Mesenteric fat pad (tissue), 1 donor: ENCODE data around the gene MYH11. TPM values are rescaled to one million over a fixed set of nuclear protein-coding genes. Genes with fewer than 3 reads are reported as not detected.
"Not testable (repeated sequence)": the region's sequence is repeated elsewhere in the genome, so short reads cannot be mapped to it uniquely, and the experiment has no call there.

Experiments used
- DNase-seq: peaks from one replicate; pipeline ENCODE4 v3.0.0-alpha.2; 2020; ENCODE audit warnings: low spot score
- total RNA-seq: library from RNA; stranded (reverse); fragmentation: NEBNext Ultra II Directional; extraction: Animal tissue kit (Norgen Biotek cat#: 25700); gene quantifications from one replicate; pipeline ENCODE4 v1.2.1, GENCODE V29; 2021
- donor health status: DM: yes; HTN: yes; CAD: no.

MYH11 gene
- total RNA-seq, 1 donor from 2014 or later: 53.5 TPM

DNA sequence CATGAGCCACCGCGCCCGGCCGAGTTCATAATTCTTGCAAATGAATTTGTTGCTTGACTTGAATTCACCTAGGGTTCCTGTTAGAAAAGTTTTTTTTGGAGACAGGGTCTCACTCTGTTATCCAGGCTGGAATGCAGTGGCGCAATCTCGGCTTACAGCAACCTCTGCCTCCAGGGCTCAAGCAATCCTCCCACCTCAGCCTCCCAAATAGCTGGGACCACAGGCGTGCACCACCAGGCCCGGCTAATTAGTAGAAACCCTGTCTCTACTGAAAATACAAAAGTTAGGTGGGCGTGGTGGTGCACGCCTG lies 99.8 kb downstream of the MYH11 start:
- no peak for DNase-seq

DNA sequence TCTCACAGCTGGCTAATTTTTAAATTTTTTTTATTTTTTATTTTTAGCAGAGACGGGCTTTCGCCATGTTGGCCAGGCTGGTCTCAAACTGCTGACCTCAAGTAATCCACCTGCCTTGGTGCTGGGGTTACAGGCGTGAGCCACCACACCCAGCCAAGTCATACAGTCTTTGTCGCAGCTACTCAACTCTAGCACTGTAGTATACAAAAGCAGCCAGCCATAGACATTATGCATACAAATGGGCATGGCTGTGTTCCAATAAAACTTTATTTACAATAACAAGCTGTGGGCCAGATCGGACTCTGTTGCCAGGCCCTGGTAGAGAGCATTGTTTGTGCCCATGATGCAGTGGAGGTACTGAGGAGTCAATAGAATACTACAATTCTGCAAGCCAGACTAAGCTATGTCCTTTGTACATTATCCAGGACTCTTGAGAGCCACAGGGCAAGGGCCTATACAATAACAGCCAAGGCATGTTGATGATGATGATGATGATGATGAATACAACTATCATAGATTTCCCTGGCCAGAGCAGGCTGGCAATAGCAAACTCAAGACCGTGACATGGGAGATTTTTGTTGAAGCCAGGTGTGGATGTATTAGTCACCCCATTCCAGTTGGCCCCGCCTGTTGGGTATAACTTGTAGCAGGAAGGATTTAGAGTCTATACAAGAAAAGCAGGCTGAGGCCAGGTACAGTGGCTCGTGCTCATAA lies 101.8 kb downstream of the MYH11 start:
- DNase-seq: no peak

GRCh38 chr16:15752717-15753488 lies 103.9 kb downstream of the MYH11 start:
- DNase-seq: no peak

DNA sequence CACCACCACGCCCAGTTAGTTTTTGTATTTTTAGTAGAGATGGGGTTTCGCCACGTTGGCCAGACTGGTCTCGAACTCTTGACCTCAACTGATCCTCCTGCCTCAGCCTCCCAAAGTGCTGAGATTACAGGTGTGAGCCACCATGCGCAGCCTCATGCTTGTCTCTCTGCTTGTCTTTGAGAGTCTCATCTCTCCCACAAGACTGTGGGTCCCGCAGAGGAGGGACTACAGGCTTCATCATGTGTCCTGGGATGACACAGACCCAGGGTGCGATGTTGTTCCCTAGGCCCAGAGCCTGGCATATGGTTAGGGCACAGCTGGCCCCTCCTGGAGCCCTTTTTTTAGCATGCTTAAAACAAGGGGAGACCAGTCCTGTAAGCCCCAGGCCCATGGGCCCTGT lies 104.9 kb downstream of the MYH11 start:
- DNase-seq: no peak

DNA sequence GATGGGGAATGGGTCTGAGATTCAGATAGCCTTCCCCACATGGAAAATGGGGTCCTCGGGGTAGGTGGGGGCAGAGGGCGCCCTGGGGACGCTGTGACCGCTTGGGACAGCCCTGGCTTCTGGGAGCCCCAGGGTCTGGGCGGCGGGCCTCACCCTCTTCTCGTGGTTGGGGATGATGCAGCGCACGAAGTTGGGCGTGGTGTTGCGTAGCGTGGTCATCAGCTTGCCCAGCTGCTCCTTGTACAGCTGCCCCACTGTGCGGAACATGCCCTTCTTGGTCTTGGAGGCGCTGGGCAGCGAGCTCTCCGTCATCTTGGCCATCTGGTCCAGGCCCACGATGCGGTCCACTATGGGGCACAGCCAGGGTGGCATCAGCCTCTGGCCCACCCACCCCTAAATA lies 106.8 kb downstream of the MYH11 start:
- no peak for DNase-seq

- DNase-seq: no peak
Observed at GRCh38 chr16:15749371-15749770, 107.5 kb downstream of the MYH11 start.

DNA sequence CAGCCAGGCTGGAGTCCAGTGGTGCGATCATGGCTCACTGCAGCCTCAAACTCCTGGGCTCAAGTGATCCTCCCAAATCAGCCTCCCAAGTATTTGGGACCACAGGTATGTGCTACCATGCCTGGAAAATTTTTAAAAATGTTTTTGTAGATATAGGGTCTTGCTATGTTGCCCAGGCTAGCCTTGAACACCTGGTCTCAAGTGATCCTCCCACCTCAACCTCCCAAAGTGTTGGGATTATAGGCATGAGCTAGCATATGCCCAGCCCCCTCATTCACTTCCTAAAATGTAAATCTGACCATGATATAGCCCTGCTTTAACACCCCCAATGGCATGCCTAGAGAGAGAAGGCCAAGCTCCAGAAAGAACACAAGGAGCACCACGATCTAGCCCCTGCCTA lies 108.2 kb downstream of the MYH11 start:
- no peak for DNase-seq

- no peak for DNase-seq
Observed at GRCh38 chr16:15747937-15748336, 108.9 kb downstream of the MYH11 start.

DNA sequence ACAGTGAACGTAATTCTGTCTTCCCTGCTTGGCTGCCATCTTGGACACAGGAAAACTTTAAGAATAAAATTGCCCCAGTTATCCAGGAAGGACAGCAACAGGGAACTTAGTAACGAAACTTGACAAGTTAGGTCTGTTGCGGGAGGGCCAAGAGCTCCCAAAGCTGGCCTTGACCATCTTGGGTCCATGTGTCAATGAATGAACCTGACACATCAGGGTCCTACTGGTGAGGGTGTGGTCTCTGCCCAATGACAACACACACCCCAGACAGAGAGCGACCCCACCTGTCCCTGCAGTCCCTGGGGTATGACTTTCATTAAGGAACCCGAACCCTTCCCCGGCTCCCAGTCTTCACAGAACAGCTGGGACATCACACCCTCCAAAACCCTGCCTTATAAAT lies 110.5 kb downstream of the MYH11 start:
- DNase-seq: no peak

DNA sequence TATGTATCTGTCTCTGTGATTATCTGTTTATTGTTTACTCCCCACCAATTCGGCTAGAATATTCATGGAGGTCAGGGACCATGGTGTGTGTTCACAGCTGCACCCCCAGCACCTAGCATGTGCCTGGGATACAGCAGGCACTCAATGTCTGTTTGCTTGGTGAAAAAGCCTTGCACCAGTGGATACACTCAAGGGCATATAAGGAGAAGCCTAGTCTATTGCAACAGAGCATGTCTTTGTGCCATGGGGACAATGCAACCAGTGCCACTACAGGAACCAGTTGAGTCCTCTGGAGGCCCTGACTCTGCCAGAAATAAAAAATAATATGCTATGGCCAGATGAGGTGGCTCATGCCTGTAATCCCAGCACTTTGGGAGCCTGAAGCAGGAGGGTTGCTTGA lies 113.2 kb downstream of the MYH11 start:
- no peak for DNase-seq

DNA sequence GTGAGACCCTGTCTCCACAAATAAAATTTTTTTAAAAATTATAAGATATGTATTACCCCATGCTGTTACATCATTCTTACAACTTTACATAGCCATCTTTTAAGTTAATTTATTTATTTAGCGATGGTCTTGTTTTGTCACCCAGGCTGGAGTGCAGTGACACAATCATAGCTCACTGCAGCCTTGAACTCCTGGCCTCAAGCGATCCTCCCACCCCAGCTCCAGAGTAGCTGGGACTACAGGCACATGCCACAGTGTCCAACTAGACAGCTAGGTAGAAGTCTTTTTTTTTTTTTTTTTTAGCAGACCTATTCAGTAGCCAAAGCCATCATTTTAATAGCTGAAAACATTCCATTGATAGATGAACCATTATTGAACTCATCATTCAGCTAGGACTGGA lies 114.1 kb downstream of the MYH11 start:
- no peak for DNase-seq

GRCh38 chr16:15741207-15741871 lies 115.5 kb downstream of the MYH11 start:
- DNase-seq: no peak

DNA sequence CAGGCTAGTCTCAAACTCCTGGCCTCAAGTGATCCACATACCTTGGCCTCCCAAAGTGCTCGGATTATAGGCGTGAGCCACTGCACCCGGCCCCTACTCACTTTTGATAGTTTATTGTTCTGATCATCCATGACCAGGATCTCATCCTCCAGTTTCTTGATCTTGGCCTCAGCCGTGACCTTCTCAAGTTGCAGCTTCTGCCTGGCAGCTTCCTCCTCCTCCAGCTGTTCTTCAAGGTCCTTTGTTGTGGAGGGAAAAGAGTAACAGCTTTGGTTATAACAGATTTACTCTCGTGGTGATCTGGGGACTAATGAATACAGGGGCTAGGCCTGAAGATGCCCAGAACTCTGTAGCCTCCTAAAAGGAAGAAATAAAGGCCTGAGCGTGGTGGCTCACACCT lies 116.9 kb downstream of the MYH11 start:
- DNase-seq: no peak

- DNase-seq: no peak
Observed at GRCh38 chr16:15739464-15739863, 117.4 kb downstream of the MYH11 start.

DNA sequence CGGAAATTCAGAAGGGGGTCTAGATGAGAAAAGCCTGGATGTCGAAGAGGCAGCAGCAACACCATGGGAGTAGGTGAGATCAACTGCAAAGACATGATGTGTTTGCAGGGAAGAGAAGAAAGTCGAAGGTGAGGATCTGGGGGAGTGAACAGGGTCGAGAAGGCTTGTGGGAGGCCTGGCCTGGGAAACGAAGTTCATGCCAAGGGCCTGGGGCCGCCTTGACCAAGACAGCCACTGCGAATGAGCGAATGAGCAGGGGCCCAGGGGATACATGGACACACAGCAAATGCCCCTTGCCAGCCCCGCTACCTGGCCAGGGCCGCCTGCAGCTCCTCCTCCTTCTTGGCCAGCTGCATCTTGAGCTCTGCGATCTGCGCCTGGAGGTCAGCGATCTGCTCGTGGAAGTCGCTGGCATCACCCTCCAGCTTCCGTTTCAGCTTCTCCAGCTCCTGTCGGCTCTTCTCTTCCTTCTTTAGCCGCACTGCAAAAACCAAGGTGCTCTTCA lies 119.6 kb downstream of the MYH11 start:
- no peak for DNase-seq

DNA sequence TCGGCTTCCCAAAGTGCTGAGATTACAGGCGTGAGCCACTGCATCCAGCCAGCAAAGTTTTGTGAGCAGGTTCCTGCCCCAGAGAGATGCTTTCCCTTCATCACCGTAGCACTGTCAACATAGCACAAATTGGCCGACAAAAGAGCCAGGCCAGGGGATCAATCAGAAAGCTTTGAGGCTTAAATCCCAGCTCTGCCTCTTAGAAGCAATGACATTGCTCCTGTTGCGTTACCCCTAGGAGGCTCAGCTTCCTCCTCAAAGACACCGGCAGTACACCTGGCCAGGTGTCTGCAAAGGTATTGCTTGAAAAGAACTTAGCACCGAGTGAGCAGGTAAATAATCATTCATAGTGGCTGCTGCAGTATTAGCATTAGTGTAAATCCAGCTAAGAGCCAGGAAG lies 120.3 kb downstream of the MYH11 start:
- no peak for DNase-seq

GRCh38 chr16:15735610-15736009 lies 121.2 kb downstream of the MYH11 start:
- DNase-seq: no peak

DNA sequence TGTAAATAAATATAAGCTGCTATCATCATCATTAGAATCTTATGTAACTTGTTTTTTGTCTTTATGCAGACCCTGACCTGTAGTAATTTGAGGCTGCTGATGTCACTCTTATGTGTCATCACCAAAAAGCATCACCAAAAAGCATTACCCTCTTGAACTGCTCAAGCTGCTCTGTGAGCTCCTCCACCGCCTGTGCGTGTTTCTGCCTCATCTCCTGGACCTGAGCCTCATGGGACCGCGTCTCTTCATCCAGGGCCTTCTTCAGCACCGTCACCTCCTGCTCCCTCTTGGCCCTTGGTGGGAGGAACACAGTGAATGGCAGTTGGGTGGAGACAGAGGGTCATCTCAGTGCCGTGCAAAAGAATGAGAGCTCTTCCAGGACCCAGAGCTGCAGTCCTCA lies 124.4 kb downstream of the MYH11 start:
- no peak for DNase-seq

DNA sequence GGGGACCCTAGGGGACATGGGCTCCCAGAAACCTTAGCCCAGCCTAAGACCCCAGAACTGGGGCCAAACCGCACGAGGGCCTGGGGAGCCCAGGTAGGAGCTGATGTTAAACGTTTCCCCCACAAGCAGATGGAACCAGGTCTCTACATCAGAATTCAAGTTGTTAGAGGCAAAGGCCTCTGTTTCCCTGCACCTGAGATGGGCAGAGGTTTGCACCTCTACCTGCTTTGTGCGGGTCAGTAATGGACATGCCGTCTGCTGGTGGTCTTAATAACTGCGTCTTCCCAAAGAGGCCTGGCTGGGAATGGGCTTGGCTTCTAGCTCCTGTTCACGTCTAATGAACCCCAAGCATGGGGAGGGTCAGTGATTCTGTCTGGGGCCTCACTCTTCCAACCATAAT lies 127.7 kb downstream of the MYH11 start:
- DNase-seq: no peak

- DNase-seq: not testable (repeated sequence)
Observed at GRCh38 chr16:15727697-15728096, 129.1 kb downstream of the MYH11 start.

DNA sequence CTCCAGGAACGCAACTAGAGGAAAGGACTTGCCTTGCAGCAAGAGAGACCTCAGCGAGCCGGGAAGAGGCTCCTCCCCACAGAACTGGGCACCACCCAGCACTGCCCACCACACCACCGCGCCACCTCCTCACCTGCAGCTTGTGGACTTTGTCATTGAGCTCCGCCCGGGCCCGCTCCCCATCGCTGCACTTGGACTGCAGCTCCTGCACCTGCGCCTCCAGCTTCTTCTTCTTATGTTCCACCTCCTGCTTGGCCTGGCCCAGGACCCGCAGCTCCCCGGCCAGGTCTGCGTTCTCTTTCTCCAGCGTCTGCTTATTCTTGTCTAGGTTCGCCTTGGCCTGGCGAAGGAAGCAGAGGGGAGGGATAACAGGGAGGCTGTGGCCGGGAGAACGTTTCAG lies 130.1 kb downstream of the MYH11 start:
- DNase-seq: no peak

DNA sequence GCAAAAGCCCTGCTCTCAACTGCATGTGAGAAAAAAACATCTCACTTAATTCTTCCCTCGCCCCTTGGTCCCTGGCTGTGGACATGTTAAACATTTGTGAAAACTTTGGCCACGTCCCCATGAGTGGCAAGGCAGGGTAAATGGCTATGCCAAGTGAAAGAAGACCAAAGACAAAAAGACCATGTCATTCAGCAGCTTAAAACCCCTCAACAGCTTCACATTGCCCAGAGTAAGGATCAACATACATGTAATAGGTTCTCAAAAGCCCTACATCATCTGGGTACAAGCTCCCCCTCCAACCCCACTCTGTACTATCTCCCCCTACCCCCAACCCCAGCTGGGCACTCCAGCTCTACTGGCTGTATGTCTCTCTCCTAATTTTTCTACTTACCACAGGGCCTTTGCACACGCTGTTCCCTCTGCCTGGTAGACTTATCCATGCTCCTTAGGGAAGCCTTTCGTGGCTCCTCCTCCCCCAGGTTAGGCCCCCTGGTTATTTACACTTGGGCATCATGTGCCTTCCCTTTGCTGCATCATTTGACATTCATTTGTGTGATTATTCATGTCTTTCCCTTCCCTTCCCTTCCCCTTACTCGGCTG lies 131.1 kb downstream of the MYH11 start:
- DNase-seq: no peak
